Activated naive CD4-positive, alpha-beta T cell treated with anti-CD3 and anti-CD28 coated beads, Interleukin-2, amount 50 U/mL, for 24 hours (primary cell): ENCODE results near the gene EFEMP2.
"Not testable (repeated sequence)": the region's sequence is repeated elsewhere in the genome, so short reads cannot be mapped to it uniquely, and the experiment has no call there.

Experiments
- H3K27ac Mint-ChIP-seq: one replicate; pipeline ENCODE4 v1.8.0; 2021; ENCODE audit warnings: mild to moderate bottlenecking, mixed read lengths
- H3K27me3 Mint-ChIP-seq: one replicate; pipeline ENCODE4 v1.8.0; 2021; ENCODE audit warnings: mixed read lengths
- H3K36me3 Mint-ChIP-seq: one replicate; pipeline ENCODE4 v1.8.0; 2021; ENCODE audit warnings: mixed read lengths
- H3K4me1 Mint-ChIP-seq: one replicate; pipeline ENCODE4 v1.8.0; 2021; ENCODE audit warnings: mixed read lengths
- H3K4me3 Mint-ChIP-seq: one replicate; pipeline ENCODE4 v1.8.0; 2021; ENCODE audit warnings: mild to moderate bottlenecking, mixed read lengths
- H3K9me3 Mint-ChIP-seq: one replicate; pipeline ENCODE4 v1.8.0; 2021; ENCODE audit warnings: mixed read lengths

The EFEMP2 gene

GRCh38 chr11:65892661-65893317 lies 20.2 kb upstream of the EFEMP2 start:
- Mint-ChIP-seq H3K27me3 (no peaks in the 10 kb centered on the region), H3K36me3 (peaks cover 19% of the 10 kb centered on the region), H3K27ac (peak overlapping the region; percentile 97), H3K4me3 (peak overlapping the region; percentile 81), H3K4me1 (peaks cover 69% of the 10 kb centered on the region), H3K9me3 (no peaks in the 10 kb centered on the region)

- Mint-ChIP-seq H3K4me3 (peak overlapping the region; percentile 81), H3K4me1 (peaks cover 64% of the 10 kb centered on the region), H3K27ac (peak overlapping the region; percentile 97), H3K36me3 (peaks cover 18% of the 10 kb centered on the region)
- not testable (repeated sequence) for H3K27me3 Mint-ChIP-seq, H3K9me3 Mint-ChIP-seq
Measured at GRCh38 chr11:65892137-65892540, 19.5 kb upstream of the EFEMP2 start.

- no peaks in the 10 kb centered on the region for H3K27me3 Mint-ChIP-seq
- H3K4me3 Mint-ChIP-seq: peak overlapping the region; percentile 81
- no peaks in the 10 kb centered on the region for H3K9me3 Mint-ChIP-seq
- peaks cover 14% of the 10 kb centered on the region for H3K36me3 Mint-ChIP-seq
- H3K4me1 Mint-ChIP-seq: peaks cover 64% of the 10 kb centered on the region
- peak overlapping the region; percentile 42 for H3K27ac Mint-ChIP-seq
Measured at GRCh38 chr11:65891219-65892136, 18.9 kb upstream of the EFEMP2 start.

GRCh38 chr11:65890324-65891218 lies 18.0 kb upstream of the EFEMP2 start, which contains the start of gene CCDC85B:
CCDC85B (plus strand) TSS chr11:65890673; CDS start chr11:65890784, 111 bp downstream.
- Mint-ChIP-seq H3K4me1 (peaks cover 57% of the 10 kb centered on the region), H3K4me3 (peak within 1 kb of the TSS; percentile 98), H3K36me3 (peaks cover 10% of the 10 kb centered on the region), H3K27me3 (no peaks in the 10 kb centered on the region), H3K27ac (peak within 1 kb of the TSS; percentile 98), H3K9me3 (no peaks in the 10 kb centered on the region)

- Mint-ChIP-seq H3K9me3 (no peaks in the 10 kb centered on the region), H3K27me3 (no peaks in the 10 kb centered on the region), H3K27ac (peak within 1 kb of the TSS; percentile 83), H3K4me1 (peaks cover 45% of the 10 kb centered on the region), H3K36me3 (peaks cover 11% of the 10 kb centered on the region), H3K4me3 (peak within 1 kb of the TSS; percentile 98)
Measured at GRCh38 chr11:65888163-65888814, 15.7 kb upstream of the EFEMP2 start, which contains the start of gene FIBP. FIBP (minus strand) TSS chr11:65888471; CDS start chr11:65888418, 53 bp downstream.

- Mint-ChIP-seq H3K4me1 (peaks cover 40% of the 10 kb centered on the region), H3K27me3 (no peaks in the 10 kb centered on the region), H3K27ac (no peak overlapping the region), H3K9me3 (no peaks in the 10 kb centered on the region), H3K36me3 (peaks cover 10% of the 10 kb centered on the region), H3K4me3 (peak overlapping the region; percentile 98)
Measured at GRCh38 chr11:65887723-65888162, 15.1 kb upstream of the EFEMP2 start.

- no peaks in the 10 kb centered on the region for H3K27me3 Mint-ChIP-seq
- H3K4me1 Mint-ChIP-seq: peaks cover 37% of the 10 kb centered on the region
- peaks cover 4% of the 10 kb centered on the region for H3K36me3 Mint-ChIP-seq
Measured at GRCh38 chr11:65886826-65887722, 14.5 kb upstream of the EFEMP2 start.

GRCh38 chr11:65885808-65886536 lies 13.4 kb upstream of the EFEMP2 start:
- no peaks in the 10 kb centered on the region for H3K9me3 Mint-ChIP-seq
- peaks cover 42% of the 10 kb centered on the region for H3K4me1 Mint-ChIP-seq
- peaks cover 4% of the 10 kb centered on the region for H3K36me3 Mint-ChIP-seq
- no peaks in the 10 kb centered on the region for H3K27me3 Mint-ChIP-seq
- no peak overlapping the region for H3K27ac Mint-ChIP-seq
- H3K4me3 Mint-ChIP-seq: no peak overlapping the region

More at GRCh38 chr11:65886826-65887722, 14.5 kb upstream of the EFEMP2 start:
- H3K9me3 Mint-ChIP-seq: no peaks in the 10 kb centered on the region
- peak overlapping the region; percentile 20 for H3K27ac Mint-ChIP-seq
- H3K4me3 Mint-ChIP-seq: peak overlapping the region; percentile 98

GRCh38 chr11:65885231-65885630 lies 12.6 kb upstream of the EFEMP2 start:
- Mint-ChIP-seq H3K4me3 (no peak overlapping the region), H3K9me3 (no peaks in the 10 kb centered on the region), H3K4me1 (peaks cover 48% of the 10 kb centered on the region), H3K36me3 (peaks cover 4% of the 10 kb centered on the region), H3K27ac (no peak overlapping the region), H3K27me3 (no peaks in the 10 kb centered on the region)

- H3K4me1 Mint-ChIP-seq: peaks cover 46% of the 10 kb centered on the region
- no peak overlapping the region for H3K27ac Mint-ChIP-seq
Measured at GRCh38 chr11:65884716-65885092, 12.1 kb upstream of the EFEMP2 start.

GRCh38 chr11:65883786-65884715 lies 11.5 kb upstream of the EFEMP2 start:
- Mint-ChIP-seq H3K27ac (peak overlapping the region; percentile 8), H3K27me3 (no peaks in the 10 kb centered on the region), H3K9me3 (no peaks in the 10 kb centered on the region), H3K4me3 (no peak overlapping the region), H3K36me3 (peaks cover 4% of the 10 kb centered on the region), H3K4me1 (peaks cover 46% of the 10 kb centered on the region)

More at GRCh38 chr11:65884716-65885092, 12.1 kb upstream of the EFEMP2 start:
- peaks cover 4% of the 10 kb centered on the region for H3K36me3 Mint-ChIP-seq
- H3K27me3 Mint-ChIP-seq: no peaks in the 10 kb centered on the region
- H3K9me3 Mint-ChIP-seq: no peaks in the 10 kb centered on the region
- no peak overlapping the region for H3K4me3 Mint-ChIP-seq

GRCh38 chr11:65883058-65883761 lies 10.6 kb upstream of the EFEMP2 start:
- no peak overlapping the region for H3K4me3 Mint-ChIP-seq
- H3K9me3 Mint-ChIP-seq: no peaks in the 10 kb centered on the region

More at GRCh38 chr11:65883058-65883761, 10.6 kb upstream of the EFEMP2 start:
- Mint-ChIP-seq H3K36me3 (peaks cover 4% of the 10 kb centered on the region), H3K27ac (no peak overlapping the region), H3K4me1 (peaks cover 50% of the 10 kb centered on the region), H3K27me3 (no peaks in the 10 kb centered on the region)
